HEK293 (cell line): ENCODE data around the gene PC.

Experiments used
- CTCF ChIP-seq: fragments of 450-650 bp; formaldehyde crosslinking; IDR thresholded peaks from 2 replicates; pipeline ENCODE4 v1.5.1; 2016; ENCODE audit warnings: missing biosample characterization, missing genetic modification characterization
- ZBTB26 ChIP-seq: fragments of 450-650 bp; formaldehyde crosslinking; optimal IDR thresholded peaks from 2 replicates; pipeline ENCODE3; 2016; ENCODE audit warnings: missing biosample characterization, mild to moderate bottlenecking, missing genetic modification characterization
- ZBTB7A ChIP-seq: fragments of 450-650 bp; formaldehyde crosslinking; IDR thresholded peaks from 2 replicates; pipeline ENCODE4 v1.5.1; 2016; ENCODE audit warnings: low read depth, missing biosample characterization, missing genetic modification characterization
- ZNF24 ChIP-seq: fragments of 450-650 bp; formaldehyde crosslinking; IDR thresholded peaks from 2 replicates; pipeline ENCODE4 v1.5.1; 2016; ENCODE audit warnings: missing biosample characterization, missing genetic modification characterization
- ZNF341 ChIP-seq: fragments of 450-650 bp; formaldehyde crosslinking; IDR thresholded peaks from 2 replicates; pipeline ENCODE4; 2016; ENCODE audit warnings: low read depth, missing biosample characterization, missing genetic modification characterization
- ZNF518A ChIP-seq: fragments of 450-650 bp; formaldehyde crosslinking; conservative IDR thresholded peaks from 2 replicates; pipeline ENCODE4 v1.5.1; 2016; ENCODE audit warnings: low read depth, missing biosample characterization, missing genetic modification characterization
- ZNF549 ChIP-seq: fragments of 450-650 bp; IDR thresholded peaks from 2 replicates; pipeline ENCODE4 v1.5.1; 2018; ENCODE audit warnings: missing biosample characterization, missing genetic modification characterization, mild to moderate bottlenecking, inconsistent platforms, moderate library complexity
- ZNF629 ChIP-seq: fragments of 450-650 bp; formaldehyde crosslinking; IDR thresholded peaks from 2 replicates; pipeline ENCODE4 v1.5.1; 2017; ENCODE audit warnings: missing biosample characterization, missing genetic modification characterization

- TF ChIP-seq ZBTB26 = no peak
- no peak for TF ChIP-seq ZNF24
- TF ChIP-seq CTCF = no peak
- TF ChIP-seq ZNF629 (tag by site-specific recombination) = no peak
- no peak for TF ChIP-seq ZNF341 (tag by site-specific recombination)
- no peak for TF ChIP-seq ZNF518A
- TF ChIP-seq ZBTB7A (tag by site-specific recombination) = no peak
- no peak for TF ChIP-seq ZNF549 (tag by site-specific recombination)
Observed at GRCh38 chr11:66922551-66922950, 35.6 kb downstream of the PC start.
